K562 (cell line): Measurements from ENCODE around the gene PYGM. TPM values are rescaled to one million over a fixed set of nuclear protein-coding genes. Genes with fewer than 3 reads are reported as not detected.

Source experiments
- ATAC-seq: fragments of 200-7000 bp; cut with Tn5 transposase; 3 replicates; pipeline ENCODE4 v1.9.1; 2020; ENCODE audit warnings: moderate library complexity
- BruUV-seq: library from RNA; stranded (reverse); fragments of 400-500 nt; replicated peaks from 2 replicates; lab custom pipeline; 2021; lab: Mats Ljungman, UMichigan
- CTCF ChIA-PET: fragments of 300-600 bp; formaldehyde crosslinking; extraction: SDS; loops from one replicate; lab custom pipeline; 2021; ENCODE audit warnings: low intra/inter-chr PET ratio; lab: Yijun Ruan, JAX
- POLR2A ChIA-PET: fragments of 300-600, 350-650 bp; sonication (Branson Sonifier 250); formaldehyde crosslinking; extraction: SDS; loops from one replicate; lab custom pipeline; 2021; ENCODE audit warnings: antibody characterized with exemption, inconsistent platforms; lab: Yijun Ruan, JAX
- DNase-seq, 4 experiments: peaks; one replicate each; pipeline versions ENCODE4 v3.0.0 to v3.0.0-alpha.2; 2011 to 2018; ENCODE audit warnings: low spot score in 3 of 4, mixed read lengths in 3 of 4; ENCODE audit errors: extremely low read depth in 1 of 4
- FAIRE-seq: peaks from 2 replicates; lab custom pipeline; 2011; peaks lifted over from hg19 to GRCh38; lab: Jason Lieb, UNC
- H2AFZ ChIP-seq: 2 replicates; pipeline ENCODE4 v1.6.0; 2011; ENCODE audit warnings: low read depth, low read length, control low read depth, inconsistent platforms
- H3K27ac ChIP-seq: fragments of 200-600 bp; 3 replicates; pipeline ENCODE4 v1.8.0; 2011; ENCODE audit warnings: low read depth, mild to moderate bottlenecking, control low read depth, inconsistent platforms, low read length, moderate library complexity, mixed read lengths; ENCODE audit errors: extremely low read depth
- H3K27me3 ChIP-seq, 2 experiments: fragments of 300-600 bp in 1 of 2; 2 replicates in 1 of 2; 3 replicates in 1 of 2; pipeline versions ENCODE4 v1.6.0 to v1.8.0; 2011; ENCODE audit warnings: inconsistent platforms in 2 of 2, low read length in 2 of 2, mild to moderate bottlenecking in 1 of 2, mixed read lengths in 1 of 2, moderate library complexity in 1 of 2; ENCODE audit not compliant: control insufficient read depth in 2 of 2, insufficient read depth in 2 of 2
- H3K36me3 ChIP-seq: fragments of 300-600 bp; 3 replicates; pipeline ENCODE4 v1.8.0; 2011; ENCODE audit warnings: mild to moderate bottlenecking, low read length, inconsistent platforms; ENCODE audit not compliant: control insufficient read depth, insufficient read depth
- H3K4me1 ChIP-seq, 2 experiments: fragments of 200-600 bp in 1 of 2; replicated peaks in 1 of 2; 2 replicates in 1 of 2; 3 replicates in 1 of 2; pipeline versions ENCODE4 v1.5.1 to v1.8.0; 2011; ENCODE audit warnings: inconsistent platforms in 2 of 2, low read length in 2 of 2, mild to moderate bottlenecking in 1 of 2, mixed read lengths in 1 of 2, moderate library complexity in 1 of 2; ENCODE audit not compliant: control insufficient read depth in 2 of 2, insufficient read depth in 2 of 2
- H3K4me2 ChIP-seq: 2 replicates; pipeline ENCODE4 v1.6.1; 2011; ENCODE audit warnings: low read length, control low read depth, inconsistent platforms, mixed read lengths; ENCODE audit not compliant: insufficient read depth
- H3K4me3 ChIP-seq: fragments of 200-600 bp; sonication (generic), shearing (Covaris generic); 2 replicates; pipeline ENCODE4 v1.5.1; 2016; ENCODE audit warnings: control low read depth, inconsistent platforms
- H3K79me2 ChIP-seq: fragments of 200-600 bp; 3 replicates; pipeline ENCODE4 v1.8.0; 2011; ENCODE audit warnings: low read length, inconsistent platforms; ENCODE audit not compliant: control insufficient read depth, insufficient read depth
- H3K9ac ChIP-seq, 2 experiments: 2 replicates each; pipeline versions ENCODE4 v1.6.0 to v1.6.1; 2011; ENCODE audit warnings: low read depth in 2 of 2, low read length in 2 of 2, control low read depth in 1 of 2, inconsistent platforms in 1 of 2, mild to moderate bottlenecking in 1 of 2, mixed read lengths in 1 of 2; ENCODE audit not compliant: insufficient read depth in 1 of 2
- H3K9me1 ChIP-seq: one replicate; pipeline ENCODE4 v1.6.0; 2011; ENCODE audit warnings: inconsistent platforms, mild to moderate bottlenecking, low read length, moderate library complexity; ENCODE audit not compliant: control insufficient read depth, insufficient read depth
- H3K9me3 ChIP-seq: replicated peaks from 2 replicates; pipeline ENCODE4 v1.5.1; 2011; ENCODE audit warnings: low read depth, low read length, inconsistent platforms; ENCODE audit not compliant: control insufficient read depth, insufficient read depth
- H4K20me1 ChIP-seq: replicated peaks from 2 replicates; pipeline ENCODE4 v1.6.1; 2011; ENCODE audit warnings: low read length, inconsistent platforms, mixed read lengths; ENCODE audit not compliant: control insufficient read depth, insufficient read depth
- ARNT ChIP-seq, 2 experiments: fragments of 450-650 bp; IDR thresholded peaks; 2 replicates each; pipeline ENCODE4 v1.6.1; 2016; ENCODE audit warnings: mild to moderate bottlenecking in 1 of 2
- ATF3 ChIP-seq, 2 experiments: fragments of 450-650 bp in 1 of 2; sonication (generic) in 1 of 2; formaldehyde crosslinking in 1 of 2; IDR thresholded peaks in 1 of 2; conservative IDR thresholded peaks in 1 of 2; 2 replicates each; pipeline versions ENCODE4 v1.6.1 to v1.8.1; 2016 to 2023; ENCODE audit warnings: mild to moderate bottlenecking in 2 of 2, moderate library complexity in 2 of 2, inconsistent platforms in 1 of 2, missing genetic modification reagents in 1 of 2
- FOSL1 ChIP-seq: fragments of 200-800 bp; sonication (Bioruptor generic); conservative IDR thresholded peaks from 2 replicates; pipeline ENCODE4 v1.6.1; 2016; ENCODE audit warnings: missing genetic modification characterization, missing compliant biosample characterization
- JUN ChIP-seq, 2 experiments: sonication (generic) in 1 of 2; formaldehyde crosslinking in 1 of 2; IDR thresholded peaks; 2 replicates each; pipeline versions ENCODE4 v1.6.1 to v1.8.0; 2012 to 2022; ENCODE audit warnings: borderline replicate concordance in 2 of 2, mild to moderate bottlenecking in 2 of 2, improper control_type of control experiment in 1 of 2, low read depth in 1 of 2, low read length in 1 of 2, missing genetic modification reagents in 1 of 2
- JUND ChIP-seq, 2 experiments: IDR thresholded peaks; 2 replicates in 1 of 2; 3 replicates in 1 of 2; pipeline ENCODE4 v1.6.1; 2011; ENCODE audit warnings: borderline replicate concordance in 2 of 2, low read depth in 2 of 2, low read length in 2 of 2, improper control_type of control experiment in 1 of 2, missing biosample characterization in 1 of 2, missing genetic modification characterization in 1 of 2, missing genetic modification reagents in 1 of 2
- XRCC5 ChIP-seq: fragments of 200-400 bp; formaldehyde crosslinking; IDR thresholded peaks from 2 replicates; pipeline ENCODE4 v1.6.1; 2017; ENCODE audit warnings: low read depth, mild to moderate bottlenecking, low read length
- WGBS: fragments of 100-300 bp; shearing (Covaris generic); methylation state at CpG from one replicate; pipeline ENCODE4 v1.1.6; 2016; ENCODE audit warnings: low coverage, mixed read lengths; ENCODE audit not compliant: insufficient coverage; ENCODE audit errors: missing lambda C conversion rate; 5-methylcytosine and 5-hydroxymethylcytosine counted together
- in situ Hi-C: fragments of 300-500 bp; cut with MboI; formaldehyde crosslinking; loops from 4 replicates; pipeline ENCODE4 v1.15.0; 2018; ENCODE audit warnings: inconsistent platforms, mixed read lengths
- intact Hi-C: fragments of 100-400 bp; cut with micrococcal nuclease; formaldehyde crosslinking; loops from 2 replicates; pipeline ENCODE4 v1.14.2; 2022
- polyA plus RNA-seq, 8 experiments: library from polyadenylated mRNA; depleted of rRNA in 4 of 8; stranded (reverse) in 5 of 8; unstranded in 3 of 8; fragments of >200 nt; fragmentation: Nextera tagmentation in 2 of 8; fragmentation: Illumina TruSeq in 1 of 8; extraction: Ambion mirVana in 2 of 8; extraction: Trizol in 1 of 8; gene quantifications; 2 replicates each; pipeline versions ENCODE4 v1.2.1 to v1.2.3, GENCODE V29; 2011 to 2014; ENCODE audit warnings: inconsistent platforms in 1 of 8, missing spikeins in 1 of 8
- total RNA-seq, 7 experiments: library from RNA; depleted of rRNA in 6 of 7; stranded (reverse); fragments of >200 nt in 6 of 7; fragmentation: Illumina TruSeq in 2 of 7; extraction: Trizol in 2 of 7; gene quantifications; 2 replicates each; pipeline versions ENCODE4 v1.2.1 to v1.2.3, GENCODE V29; 2011 to 2021; ENCODE audit warnings: low replicate concordance in 1 of 7

PYGM gene
- total and polyA plus RNA-seq, 9 of the 15 experiments (the other 6 are each of a cell fraction or from before 2014, with no cell fraction given), result 0.07 to 1.5 (median 0.68) TPM

DNA sequence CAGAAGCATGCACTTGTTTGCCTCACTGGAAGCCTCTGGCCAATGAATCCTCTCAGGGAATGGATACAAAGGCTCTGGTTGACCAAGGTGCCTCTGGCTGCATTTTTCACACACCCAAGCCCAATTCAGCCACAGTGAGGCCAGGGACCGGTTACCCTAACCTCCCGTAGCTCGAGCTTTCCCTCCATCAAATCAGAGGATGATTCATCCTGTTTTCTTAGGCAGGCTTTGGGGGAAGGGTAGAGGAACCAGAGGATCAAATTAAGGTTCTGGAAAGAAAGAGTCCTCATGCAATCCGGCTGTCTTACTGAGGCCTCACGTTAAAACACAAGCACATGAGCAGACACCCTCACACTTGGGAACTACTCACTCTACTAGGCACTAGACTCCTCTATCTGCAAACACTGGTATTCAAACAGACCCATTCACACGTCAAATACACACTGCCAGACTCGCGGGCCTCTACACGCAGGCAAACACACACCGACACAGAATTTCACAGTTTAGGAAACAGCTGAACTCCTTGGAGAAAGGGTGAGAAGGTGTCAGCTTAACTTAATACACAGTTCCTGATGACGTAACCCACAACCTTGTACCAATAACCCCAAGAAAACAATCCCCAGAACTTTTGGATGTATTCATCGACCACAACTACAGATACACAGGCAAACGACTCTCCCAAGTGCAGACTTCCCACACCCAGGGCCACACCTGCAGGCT is 49.2 kb downstream of the PYGM start:
- ChIA-PET POLR2A (interaction anchor here (0.7 kb wide), 1 partner anchor 33 kb away, joined by 5 read pairs; no protein-coding TSS in a partner anchor), CTCF (interaction anchor here (0.6 kb wide), 1 partner anchor 14 kb away, joined by 5 read pairs; no protein-coding TSS in a partner anchor)
- no peaks in the 10 kb centered on the region for H3K9me1 ChIP-seq
- H3K9me3 ChIP-seq, result no peaks in the 10 kb centered on the region; the same call in 1 of the 2 replicates
- H3K4me1 ChIP-seq, result peaks cover 12 to 36% of the 10 kb centered on the region in 2 experiments
- WGBS, result 30% methylated on average over 13 of the region's 13 CpGs
- no peaks in the 10 kb centered on the region for H3K36me3 ChIP-seq
- H3K4me2 ChIP-seq, result no peak overlapping the region
- H3K27ac ChIP-seq, result no peak overlapping the region
- no TSS peak for BruUV-seq
- 0 out of 4 replicates have a peak overlapping the region, but pooled peaks of 1 of the 2 experiments have one; percentile 58 for H3K9ac ChIP-seq
- intact Hi-C loops (no loop called here), in situ Hi-C loops (no loop called here)
- no peak overlapping the region for H3K4me3 ChIP-seq
- peak overlapping the region; percentile 62 for H2AFZ ChIP-seq
- DNase-seq, result no peak
- FAIRE-seq, result peak; percentile 61
- peak; percentile 43 for TF ChIP-seq ATF3 (IDR thresholded peaks at IDR 0.05)
- TF ChIP-seq ATF3 (CRISPR knock-in tag; conservative IDR thresholded peaks at IDR 0.05), result no peak
- peak; percentile 71 for TF ChIP-seq FOSL1 (tag)
- 0 out of 2 replicates have a peak, but pooled peaks have one; percentile 14 for TF ChIP-seq JUN (IDR thresholded peaks at IDR 0.05; ENCODE audit: borderline replicate concordance, low read depth, low read length)
- no peak for TF ChIP-seq JUN (CRISPR knock-in tag; IDR thresholded peaks at IDR 0.05; ENCODE audit: borderline replicate concordance)
- TF ChIP-seq ARNT (IDR thresholded peaks at IDR 0.05), result no peak
- no peak for TF ChIP-seq XRCC5
- TF ChIP-seq JUND (IDR thresholded peaks at IDR 0.05; ENCODE audit: borderline replicate concordance, low read depth, low read length), result peak; percentile 59; the same call in 1 of the 2 replicates
- peak; percentile 49; the same call in 1 of the 3 replicates for TF ChIP-seq JUND (tag; IDR thresholded peaks at IDR 0.05; ENCODE audit: borderline replicate concordance, low read depth, low read length)
- no peaks in the 10 kb centered on the region for H3K79me2 ChIP-seq
- ATAC-seq, result no peak
- H3K27me3 ChIP-seq, result peaks cover 15 to 26% of the 10 kb centered on the region in 2 experiments
- peaks cover 7% of the 10 kb centered on the region; the same call in 1 of the 2 replicates for H4K20me1 ChIP-seq
